HG03342 (cell line): ENCODE measurements around the gene EIF2A.
"Not testable (repeated sequence)": the region's sequence is repeated elsewhere in the genome, so short reads cannot be mapped to it uniquely, and the experiment has no call there.

Source experiments
- ATAC-seq: cut with Tn5 transposase; IDR thresholded peaks from one replicate; pipeline ENCODE4 v1.9.1; 2021; ENCODE audit warnings: mild to moderate bottlenecking, moderate library complexity; ENCODE audit not compliant: unreplicated experiment

Gene EIF2A

DNA sequence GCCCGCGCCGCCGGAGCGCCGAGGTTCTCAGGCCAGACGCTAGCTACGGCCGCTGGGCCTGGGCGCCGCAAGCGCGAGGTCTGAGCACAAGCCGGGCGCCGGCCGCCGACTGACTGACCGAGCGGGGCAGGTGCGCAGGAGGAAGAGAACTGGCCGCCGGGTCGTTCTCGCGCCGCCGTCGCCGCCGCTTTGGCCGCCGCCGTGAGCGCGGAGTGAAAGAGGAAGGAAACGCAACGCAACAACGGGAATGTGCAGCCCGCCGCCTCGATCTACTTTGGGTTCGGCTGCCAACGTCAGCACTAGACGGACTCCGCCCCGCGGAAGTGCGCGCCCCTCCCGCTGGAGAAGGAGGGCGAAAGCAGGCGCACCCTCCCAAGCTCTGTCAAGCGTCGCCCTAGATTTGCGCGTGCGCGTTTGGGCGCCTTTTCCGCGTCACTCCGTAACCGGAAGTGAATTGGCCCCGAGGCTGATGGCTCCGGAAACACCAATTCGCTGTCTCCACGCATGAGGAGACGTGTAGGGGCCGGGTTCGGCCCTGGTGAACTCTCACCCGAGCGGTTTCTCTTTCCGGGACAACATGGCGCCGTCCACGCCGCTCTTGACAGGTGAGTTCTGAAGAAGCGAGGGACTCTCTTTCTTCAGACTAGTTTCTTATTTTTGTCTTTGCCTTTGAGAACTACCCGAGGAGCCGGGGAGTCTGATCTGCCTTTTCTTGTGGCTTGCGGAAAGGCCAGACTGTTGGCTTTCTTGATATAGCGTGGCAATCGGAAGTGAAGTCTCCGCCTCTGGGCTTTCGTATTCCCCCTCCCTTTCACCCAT lies at the start of gene EIF2A, which contains the start of gene SERP1:
Gene EIF2A (plus strand): TSS at position 562 of the 819 bp plus-strand sequence. CDS start 16 bp downstream, at position 578.
Gene SERP1 (minus strand): TSS at position 271 of the 819 bp plus-strand sequence. CDS start 361 bp downstream, outside the sequence.
- ATAC-seq = peak; percentile 93

DNA sequence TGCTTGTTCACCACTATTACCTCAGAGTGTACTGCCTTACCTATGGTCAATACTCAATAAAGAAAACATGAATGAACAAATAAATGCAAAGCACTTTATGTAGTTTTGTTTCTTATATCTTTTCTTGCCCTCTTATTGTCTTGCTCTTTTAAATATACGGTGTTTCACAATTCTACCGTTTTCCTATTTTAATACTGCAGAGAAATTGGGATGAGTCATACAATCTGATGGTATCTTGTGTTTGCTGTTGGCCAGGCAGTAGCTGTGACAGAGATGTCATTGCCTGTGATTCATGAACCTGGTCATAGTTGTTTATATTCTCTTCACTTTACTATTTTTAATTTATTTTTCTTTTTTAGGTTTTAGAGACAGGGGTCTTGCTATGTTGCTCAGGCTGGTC lies 48.6 kb upstream of the EIF2A start:
- no peak for ATAC-seq

DNA sequence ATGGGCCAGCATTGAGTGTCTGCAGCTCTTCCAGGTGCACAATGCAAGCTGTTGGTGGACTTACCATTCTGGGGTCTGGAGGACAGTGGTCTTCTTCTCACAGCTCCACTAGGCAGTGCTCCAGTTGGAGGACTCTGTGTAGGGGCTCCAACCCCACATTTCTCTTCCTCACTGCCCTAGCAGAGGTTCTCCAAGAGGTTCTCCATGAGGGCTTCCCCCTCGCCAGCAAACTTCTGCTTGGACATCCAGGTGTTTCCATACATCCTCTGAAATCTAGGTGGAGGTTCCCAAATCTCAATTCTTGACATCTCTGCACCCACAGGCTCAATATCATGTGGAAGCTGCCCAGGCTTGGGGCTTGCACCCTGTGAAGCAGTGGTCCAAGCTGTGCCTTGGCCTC lies 45.6 kb upstream of the EIF2A start:
- ATAC-seq = not testable (repeated sequence)

DNA sequence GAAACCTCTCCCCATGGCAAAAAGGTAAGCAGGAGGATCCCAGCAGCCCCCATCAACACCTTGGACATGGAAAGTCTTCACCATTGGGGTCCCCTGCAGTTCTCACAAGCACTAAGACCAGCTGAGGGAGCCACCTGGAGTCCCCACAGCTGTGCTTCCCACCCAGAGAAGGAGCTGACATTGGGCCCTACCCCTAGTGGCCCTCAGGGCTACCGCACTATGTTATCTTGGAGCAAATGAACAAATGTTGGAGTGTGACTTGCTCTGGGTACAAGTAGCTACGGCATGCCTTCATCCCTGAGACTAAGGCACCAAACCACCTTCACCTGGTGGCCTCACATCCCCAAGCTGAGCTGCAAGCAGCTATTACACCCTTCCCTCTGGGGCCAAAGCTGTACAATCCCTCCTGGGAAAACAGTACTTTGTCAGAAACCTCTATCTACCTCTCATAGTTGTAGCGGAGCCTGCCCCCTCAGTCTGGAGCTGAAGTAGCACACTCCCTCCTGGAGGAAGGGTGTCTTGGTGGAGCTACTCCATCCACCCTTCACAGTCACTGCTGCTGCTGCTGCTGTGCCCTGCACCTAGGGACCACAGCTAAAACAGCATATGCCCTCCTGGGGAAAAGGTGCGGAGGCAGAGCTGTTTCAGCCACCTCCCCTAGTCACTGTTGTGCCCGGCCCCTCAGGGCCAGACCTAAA lies 43.0 kb upstream of the EIF2A start:
- no peak for ATAC-seq

DNA sequence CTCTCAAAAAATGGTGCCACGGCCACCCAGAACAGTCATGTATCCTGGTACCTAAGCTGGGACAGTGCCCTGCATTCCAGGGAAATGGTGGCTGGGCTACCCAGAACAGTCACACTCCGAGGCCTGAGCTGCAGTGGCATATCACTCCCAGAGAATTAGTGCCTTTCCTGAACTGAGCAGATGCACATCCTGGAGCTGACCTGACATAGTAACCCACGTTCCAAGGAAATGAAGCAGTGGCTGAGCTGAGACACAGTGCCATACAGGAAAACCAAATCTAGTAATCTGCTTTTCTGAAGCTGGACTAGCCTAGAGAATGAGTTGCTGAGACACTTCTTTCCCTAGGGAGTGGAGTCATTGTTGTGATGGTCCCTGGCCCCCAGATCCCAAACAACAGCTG lies 42.1 kb upstream of the EIF2A start:
- ATAC-seq = no peak

DNA sequence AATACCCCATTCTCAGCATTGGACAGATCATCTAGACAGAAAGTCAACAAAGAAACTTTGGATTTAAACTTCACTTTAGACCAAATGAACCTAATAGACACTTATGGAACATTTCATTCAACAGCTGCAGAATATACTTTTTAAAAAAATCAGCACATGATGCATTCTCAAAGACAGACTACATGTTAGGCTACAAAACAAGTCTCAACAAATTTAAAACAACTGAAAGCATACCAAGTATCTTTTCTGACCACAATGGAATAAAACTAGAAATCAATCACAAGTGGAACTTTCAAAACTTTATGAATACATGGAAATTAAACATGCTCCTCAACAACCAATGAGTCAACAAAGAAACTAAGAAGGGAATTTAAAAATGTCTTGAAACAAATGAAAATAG lies 38.2 kb upstream of the EIF2A start:
- ATAC-seq = no peak

DNA sequence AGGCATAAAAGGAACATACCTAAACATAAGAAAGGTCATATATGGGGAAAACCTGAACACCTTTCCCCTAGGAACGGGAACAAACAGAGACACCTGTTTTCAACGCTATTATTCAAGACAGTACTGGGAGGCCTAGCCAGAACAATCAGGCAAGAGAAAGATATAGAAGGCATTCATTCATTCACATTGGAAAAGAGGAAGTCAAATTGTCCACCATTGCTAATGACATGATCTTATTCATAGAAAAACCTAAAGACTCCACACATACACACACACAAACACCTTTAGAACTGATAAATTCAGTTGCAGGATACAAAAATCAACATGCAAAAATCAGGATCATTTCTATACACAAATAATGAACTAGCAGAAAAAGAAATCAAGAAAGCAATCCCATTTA lies 36.8 kb upstream of the EIF2A start:
- ATAC-seq = no peak

DNA sequence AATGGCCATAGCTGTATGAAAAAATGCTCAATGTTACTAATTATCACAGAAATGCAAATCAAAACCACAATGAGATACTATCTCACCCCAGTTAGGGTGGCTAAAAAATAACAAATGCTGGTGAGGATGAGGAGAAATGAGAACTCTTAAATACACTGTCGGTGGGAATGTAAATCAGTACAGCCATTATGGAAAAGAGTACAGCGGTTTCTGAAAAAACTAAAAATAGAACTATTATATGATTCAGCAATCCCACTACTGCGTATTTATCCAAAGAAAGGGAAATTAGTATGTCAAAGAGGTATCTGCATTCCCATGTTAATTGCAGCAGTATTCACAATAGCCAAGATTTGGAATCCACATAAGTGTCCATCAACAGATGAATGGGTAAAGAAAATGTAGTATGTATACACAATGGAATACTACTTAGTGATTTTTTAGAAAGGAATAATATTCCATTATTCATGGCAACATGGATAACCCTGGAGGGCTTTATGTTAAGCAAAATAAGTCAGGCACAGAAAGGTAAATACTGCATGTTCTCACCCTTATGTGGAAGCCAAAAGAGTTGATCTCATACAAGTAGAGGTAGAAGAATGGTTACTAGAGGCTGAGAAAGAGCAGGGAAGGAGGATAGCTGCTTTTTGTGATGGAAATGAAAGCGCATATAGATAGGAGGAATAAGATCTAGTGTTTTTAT lies 35.3 kb upstream of the EIF2A start:
- no peak for ATAC-seq

DNA sequence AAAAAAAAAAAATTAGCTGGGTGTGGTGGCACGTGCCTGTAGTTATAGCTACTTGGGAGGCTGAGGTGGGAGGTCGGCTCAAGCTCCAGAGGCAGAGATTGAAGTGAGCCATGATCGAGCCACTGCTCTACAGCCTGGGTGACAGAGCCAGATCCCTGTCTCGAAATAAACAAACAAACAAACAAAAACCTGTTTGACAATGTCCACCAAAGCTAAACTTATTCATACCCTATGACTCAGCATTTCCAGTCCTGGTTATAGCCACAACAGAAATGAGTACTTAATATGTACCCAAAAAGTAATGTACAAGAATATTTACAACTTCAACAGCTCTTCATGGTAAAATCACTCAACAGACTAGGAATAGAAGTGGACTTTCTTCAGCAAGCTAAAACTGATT lies 31.4 kb upstream of the EIF2A start:
- no peak for ATAC-seq

DNA sequence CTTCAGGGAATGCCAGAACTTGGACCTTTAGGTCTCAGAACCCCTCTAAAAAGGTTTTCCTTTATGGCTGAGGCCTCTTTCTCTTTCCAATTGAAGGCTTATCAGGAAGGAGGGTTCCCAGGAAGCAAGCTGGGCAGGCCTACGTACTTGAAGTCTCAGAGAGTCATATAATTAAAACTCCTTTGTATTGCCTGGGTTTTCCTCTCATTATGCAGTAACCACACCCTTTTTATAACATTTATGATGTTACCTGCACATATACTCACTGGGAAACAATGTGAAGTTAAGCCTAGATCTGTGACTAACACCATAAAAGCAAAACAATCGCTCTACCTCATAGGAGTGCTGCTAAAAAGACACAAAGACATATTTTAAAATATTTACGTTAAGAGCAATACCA lies 27.6 kb upstream of the EIF2A start:
- no peak for ATAC-seq

DNA sequence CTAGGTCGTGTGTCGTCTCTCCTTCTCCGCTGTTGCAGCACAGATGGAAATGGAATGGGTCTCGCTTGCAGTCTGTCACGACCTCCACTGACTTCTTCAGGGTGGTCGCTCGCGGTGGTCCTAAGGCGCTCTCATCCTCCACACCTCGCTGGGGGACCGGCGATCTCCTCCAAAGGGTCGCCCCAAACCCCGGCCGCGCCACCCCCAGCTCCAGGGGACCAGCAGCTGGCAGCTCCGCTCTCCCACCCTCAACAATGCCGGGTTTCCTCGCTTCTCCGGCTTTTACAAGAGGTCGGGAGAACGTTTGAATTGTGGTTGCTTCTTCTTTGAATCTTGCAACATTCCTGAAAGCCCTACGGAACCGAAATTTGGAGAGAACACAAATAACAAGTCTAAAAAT lies 26.2 kb upstream of the EIF2A start:
- no peak for ATAC-seq

DNA sequence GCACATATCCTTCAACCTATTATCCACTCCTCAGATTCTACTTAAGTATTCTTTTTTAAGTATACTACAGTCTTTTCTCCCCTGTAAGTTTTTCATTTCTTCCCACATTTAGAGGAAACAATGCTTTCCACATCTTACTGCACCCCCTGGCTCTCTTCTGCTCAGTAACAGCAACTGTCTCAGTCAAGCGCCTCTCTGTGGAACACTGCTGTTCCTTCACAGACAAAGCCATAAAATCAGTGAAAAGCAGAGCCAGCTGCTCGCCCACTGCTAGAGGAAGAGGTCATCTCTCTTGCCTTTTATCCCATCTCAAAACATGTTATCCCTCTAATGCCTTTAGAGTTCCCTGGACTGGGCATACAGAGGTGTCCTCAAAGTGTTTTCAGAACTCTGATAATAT lies 25.1 kb upstream of the EIF2A start:
- ATAC-seq = no peak

DNA sequence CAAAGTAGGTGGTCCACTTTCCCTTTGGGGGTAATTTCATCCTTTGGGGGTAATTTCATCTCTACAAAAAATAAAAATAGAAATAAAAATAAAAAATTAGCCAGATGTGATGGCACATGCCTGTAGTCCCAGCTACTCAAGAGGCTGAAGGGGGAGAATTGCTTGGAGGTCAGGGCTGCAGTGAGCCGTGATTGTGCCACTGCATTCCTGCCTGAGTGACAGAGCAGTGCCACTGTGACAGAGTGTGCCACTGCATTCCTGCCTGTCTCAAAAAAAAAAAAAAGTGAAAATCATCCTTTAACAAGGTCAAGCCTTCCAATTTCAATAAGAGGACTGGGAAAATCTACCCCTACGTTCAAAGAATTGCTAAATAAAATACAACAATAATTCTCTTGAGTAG lies 23.0 kb upstream of the EIF2A start:
- ATAC-seq = no peak

DNA sequence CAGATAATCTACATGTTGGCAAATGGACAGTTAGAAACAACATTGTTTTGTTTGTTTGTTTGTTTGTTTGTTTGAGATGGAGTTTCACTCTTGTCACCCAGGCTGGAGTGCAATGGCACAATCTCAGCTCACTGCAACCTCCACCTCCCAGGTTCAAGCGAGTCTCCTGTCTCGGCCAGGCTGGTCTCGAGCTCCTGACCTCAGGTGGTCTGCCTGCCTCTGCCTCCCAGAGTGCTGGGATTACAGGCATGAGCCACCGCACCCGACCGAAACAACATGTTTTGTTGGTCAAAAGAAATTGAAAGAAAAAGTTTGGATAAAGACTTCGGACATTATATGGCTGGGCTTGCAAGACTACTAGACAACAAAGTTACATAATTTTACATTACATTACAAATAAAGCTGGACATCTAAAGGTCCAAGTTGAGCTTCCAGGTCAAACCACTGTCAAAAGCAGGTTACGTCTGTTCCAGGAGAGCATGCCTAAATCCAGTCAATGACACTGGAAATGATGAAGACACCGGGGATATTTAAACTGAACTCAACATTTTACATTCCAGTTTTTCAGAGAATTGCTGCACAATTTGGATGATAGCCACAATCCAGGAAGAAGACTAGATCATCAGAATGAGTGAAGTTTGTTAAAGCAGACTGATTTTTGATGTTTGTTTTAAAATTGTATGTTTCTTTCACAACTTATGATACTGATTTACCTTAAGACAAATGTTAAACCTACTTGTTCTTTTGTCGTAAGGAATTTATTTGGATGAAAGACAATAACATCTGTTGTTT lies 18.9 kb upstream of the EIF2A start:
- ATAC-seq = no peak

DNA sequence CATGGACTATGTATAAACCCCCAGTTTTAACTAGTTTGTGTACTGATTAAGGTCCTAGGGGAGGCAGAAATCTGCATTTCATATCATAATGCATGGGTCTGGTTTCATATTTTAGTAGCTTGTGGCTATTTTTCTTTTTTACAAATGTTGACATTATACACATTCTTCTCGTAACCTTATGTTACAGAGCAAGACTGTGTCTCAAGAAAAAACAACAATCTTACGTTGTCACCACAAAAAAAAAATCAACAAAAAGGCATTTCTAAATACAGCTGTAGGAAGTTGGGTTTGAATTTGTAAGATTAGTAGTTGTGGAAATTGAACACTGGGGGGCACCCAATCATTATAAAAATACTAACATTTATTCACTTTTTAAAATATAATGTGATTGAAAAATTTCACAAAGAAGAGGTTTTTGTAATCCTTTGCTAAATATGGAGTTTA lies 18.2 kb upstream of the EIF2A start:
- ATAC-seq = no peak

DNA sequence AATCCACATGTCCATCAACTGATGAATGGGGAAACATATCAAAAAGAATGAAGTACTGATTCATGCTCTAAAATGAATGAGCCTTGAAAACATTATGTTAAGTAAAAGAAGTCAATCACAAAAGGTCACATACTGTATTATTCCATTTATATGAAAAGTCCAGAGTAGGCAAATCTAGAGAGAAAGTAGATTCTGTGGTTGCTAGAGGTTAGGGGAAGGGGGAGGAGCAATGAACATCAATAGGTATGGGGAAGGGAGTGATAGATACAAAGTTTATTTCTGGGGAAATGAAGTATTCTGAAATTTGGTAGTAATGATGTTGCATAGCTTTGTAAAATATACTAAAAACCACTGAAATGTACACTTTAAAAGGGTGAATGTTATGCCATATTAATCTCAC lies 14.8 kb upstream of the EIF2A start:
- ATAC-seq = no peak

DNA sequence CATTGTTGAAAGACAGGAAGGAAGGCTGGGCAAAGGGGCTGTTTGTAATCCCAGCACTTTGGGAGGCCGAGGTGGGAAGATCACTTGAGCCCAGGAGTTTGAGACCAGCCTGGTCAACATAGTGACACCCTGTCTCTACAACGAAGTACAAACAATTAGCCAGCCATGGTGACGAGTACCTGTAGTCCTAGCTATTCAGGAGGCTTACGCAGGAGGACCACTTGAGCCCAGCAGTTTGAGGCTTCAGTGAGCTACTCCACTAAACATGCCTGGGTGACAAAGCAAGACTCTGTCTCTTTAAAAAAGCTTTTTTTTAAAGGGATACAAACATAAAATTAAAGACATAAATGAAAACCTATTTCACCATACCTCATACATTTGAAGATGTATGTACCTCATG lies 11.4 kb upstream of the EIF2A start:
- ATAC-seq = no peak

DNA sequence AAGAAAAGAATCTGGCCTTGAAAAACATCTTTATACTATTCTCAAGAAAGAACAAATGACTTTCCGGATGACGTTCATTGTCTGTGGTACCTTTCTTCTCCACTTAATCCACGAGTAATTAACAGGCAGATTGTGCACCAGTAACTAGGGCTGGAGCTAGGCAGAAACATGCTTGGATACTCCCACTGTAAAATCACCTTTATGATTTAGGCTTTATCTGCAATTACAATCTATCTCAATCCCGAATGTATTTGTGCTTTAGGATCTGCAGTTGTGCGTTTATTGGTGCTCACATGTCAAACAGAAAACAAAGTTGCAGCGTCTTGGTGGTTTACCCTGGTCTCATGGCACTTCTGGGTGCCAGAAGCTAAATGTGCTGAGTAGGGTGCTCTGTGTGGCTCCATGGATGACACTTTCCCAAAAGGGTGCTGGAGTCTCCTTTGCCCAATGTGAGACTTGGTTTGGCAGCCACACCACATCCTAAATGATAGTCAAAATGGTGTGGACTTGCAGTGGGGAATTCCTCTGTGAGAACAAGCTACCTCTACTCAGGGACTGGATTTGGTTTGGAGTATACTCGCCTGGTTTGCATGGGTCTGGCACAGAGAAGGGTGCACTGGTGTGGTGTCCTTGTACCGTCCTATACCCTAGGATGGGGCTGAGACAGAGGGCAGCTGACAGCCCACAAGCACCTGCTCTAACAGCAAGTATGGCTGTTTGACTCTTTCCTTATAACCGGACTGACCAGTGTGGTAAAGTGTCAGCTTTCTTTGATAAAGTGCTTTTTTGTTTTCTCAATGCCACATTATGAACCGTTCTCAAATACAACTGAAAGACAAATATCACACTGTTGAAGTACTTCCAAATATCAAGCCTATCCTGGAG lies 8.0 kb upstream of the EIF2A start:
- no peak for ATAC-seq

DNA sequence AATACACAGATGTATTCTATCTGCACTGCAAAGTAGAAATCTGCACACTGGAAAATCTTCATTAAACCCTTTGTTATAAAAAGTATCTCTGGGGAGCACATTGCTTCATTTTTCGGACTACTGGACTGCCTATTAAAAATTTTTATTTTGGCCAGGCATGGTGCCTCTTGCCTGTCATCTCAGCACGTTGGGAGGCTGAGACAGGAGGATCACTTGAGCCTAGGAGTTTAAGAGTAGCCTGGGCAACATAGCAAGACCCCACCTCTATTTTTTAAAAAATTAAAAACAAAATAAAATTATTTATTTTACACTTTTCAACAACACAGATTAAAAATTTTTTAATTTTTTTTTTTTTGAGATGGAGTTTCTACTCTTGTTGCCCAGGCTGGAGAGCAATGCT lies 6.3 kb upstream of the EIF2A start:
- ATAC-seq = no peak

DNA sequence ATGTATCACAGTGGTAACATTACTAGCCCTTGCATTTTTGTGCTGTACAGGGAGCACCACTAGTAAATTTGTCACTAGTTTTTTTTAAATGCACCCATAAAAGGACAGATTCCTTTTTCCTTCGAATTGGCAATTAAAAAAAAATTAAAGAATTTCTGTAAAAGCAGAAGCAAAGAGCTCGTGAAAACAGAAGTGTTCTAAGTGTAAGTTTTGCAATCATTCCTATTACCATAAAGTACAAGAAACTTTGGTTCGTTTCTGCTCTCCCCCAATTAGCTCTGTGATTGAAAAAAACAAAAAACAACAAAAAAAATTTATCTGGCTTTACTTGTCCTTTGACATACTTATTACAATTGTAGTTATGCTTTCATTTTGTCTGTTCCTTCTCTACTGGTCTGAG lies 5.6 kb upstream of the EIF2A start:
- no peak for ATAC-seq
